ENCODE results near the gene CST7. TPM values are rescaled to one million over a fixed set of nuclear protein-coding genes. Genes with fewer than 3 reads are reported as not detected.
A peak's percentile ranks its signal among the peaks of the same experiment; 100 is the strongest.

CST7 gene
- total RNA-seq, result 1 to 10 TPM in 2 of 4 donors, under 1 TPM in 2; 0.50 to 1.2 (median 0.82) TPM
- polyA plus RNA-seq, result under 1 TPM; 0.13 to 0.55 (median 0.31) TPM
- long read RNA-seq, donor 1, result 0 reads
- long read RNA-seq, donor 2, partial matches to known transcripts, result 0 of 1 reads
- long read RNA-seq, donor 2, other reads (novel, unspliced or antisense), result 0 of 1 reads

DNA sequence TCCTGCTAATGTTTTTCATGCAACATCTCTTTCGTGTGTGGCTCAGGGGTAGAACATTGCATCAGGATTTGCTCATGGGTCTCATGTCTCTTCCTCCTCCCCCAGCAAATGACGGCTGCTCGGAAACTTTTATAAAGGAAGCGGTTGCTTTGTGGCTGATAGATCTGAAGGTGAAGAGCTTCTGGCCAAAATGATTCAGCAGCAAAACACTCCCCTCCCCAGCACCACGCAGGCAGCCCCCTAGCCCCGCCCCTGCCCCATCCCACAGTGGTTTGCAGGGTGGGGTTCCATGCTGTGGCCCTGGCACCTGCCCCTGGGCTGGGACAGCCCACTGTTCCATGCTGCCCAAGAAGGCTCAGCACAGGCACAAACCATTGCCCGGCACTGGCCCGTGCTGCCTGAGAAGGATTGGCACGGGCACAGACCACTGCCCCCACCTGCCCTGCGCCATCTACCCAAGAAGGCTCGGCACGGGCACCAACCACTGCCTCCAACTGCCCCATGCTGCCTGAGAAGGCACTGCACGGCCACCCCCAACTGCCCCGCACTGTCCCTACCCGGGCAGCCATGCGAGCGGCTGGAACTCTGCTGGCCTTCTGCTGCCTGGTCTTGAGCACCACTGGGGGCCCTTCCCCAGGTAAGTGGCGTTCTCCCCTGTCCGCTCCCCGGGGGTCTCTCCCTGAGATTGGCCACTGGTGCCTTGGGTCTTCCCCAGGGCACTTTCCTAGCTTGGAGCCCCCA is at the start of gene CST7:
Gene CST7, plus strand, starts transcription at position 331 of the 741 bp plus-strand sequence. Its CDS starts 237 bp downstream, at position 568.
- Histone ChIP-seq H3K27ac (no peak within 1 kb of the TSS), H3K4me3 (no peak within 1 kb of the TSS), H3K4me1 (no peaks in the 10 kb centered on the region), H3K36me3 (ENCODE audit: insufficient read depth in 1 of 2, low read depth in 1 of 2) (no peaks in the 10 kb centered on the region), H3K27me3 (ENCODE audit: insufficient read depth in 3 of 3, low read length in 2 of 3) (no peaks in the 10 kb centered on the region), H3K9me3 (peaks cover 7% of the 10 kb centered on the region)
- TF ChIP-seq CTCF (IDR thresholded peaks at IDR 0.05), result no peak
- peak in 3 of 4 donors; percentile 13 to 45 (median 23) for ATAC-seq
- peak in 1 of 2 donors; percentile 71 for DNase-seq
- intact Hi-C loops (cut with DNase I), result no loop called here
- 76 to 78% (median 76%) methylated on average over 20 of the region's 20 CpGs for WGBS, 3 donors

- 0 to 92% (median 41%) methylated on average over 1 of the region's 1 CpG for WGBS, 3 donors
- DNase-seq (no peak), ATAC-seq (no peak)
- H3K27me3 ChIP-seq (ENCODE audit: insufficient read depth in 3 of 3, low read length in 2 of 3), result peaks cover 0 to 2% (median 0%) of the 10 kb centered on the region in 3 donors
- no peaks in the 10 kb centered on the region for H3K36me3 ChIP-seq (ENCODE audit: insufficient read depth in 1 of 2, low read depth in 1 of 2)
- peaks cover 14% of the 10 kb centered on the region for H3K9me3 ChIP-seq
- no peaks in the 10 kb centered on the region for H3K4me1 ChIP-seq
- no peak for TF ChIP-seq CTCF (IDR thresholded peaks at IDR 0.05)
- intact Hi-C loops (cut with DNase I), result no loop called here
- H3K27ac ChIP-seq, result no peak overlapping the region
- no peak overlapping the region for H3K4me3 ChIP-seq
Measured at GRCh38 chr20:24906806-24907205, 42.3 kb upstream of the CST7 start.

- H3K9me3 ChIP-seq, result peaks cover 14% of the 10 kb centered on the region
- H3K36me3 ChIP-seq (ENCODE audit: insufficient read depth in 1 of 2, low read depth in 1 of 2), result no peaks in the 10 kb centered on the region
- H3K27me3 ChIP-seq (ENCODE audit: insufficient read depth in 3 of 3, low read length in 2 of 3), result peaks cover 0 to 2% (median 0%) of the 10 kb centered on the region in 3 donors
- WGBS, 3 donors, result 91 to 96% (median 95%) methylated on average over 1 of the region's 1 CpG
- ATAC-seq, result no peak
- H3K27ac ChIP-seq, result no peak overlapping the region
- intact Hi-C loops (cut with DNase I), result no loop called here
- no peak for TF ChIP-seq CTCF (IDR thresholded peaks at IDR 0.05)
- H3K4me3 ChIP-seq, result no peak overlapping the region
- no peaks in the 10 kb centered on the region for H3K4me1 ChIP-seq
- no peak for DNase-seq
Measured at GRCh38 chr20:24908642-24909041, 40.4 kb upstream of the CST7 start.

GRCh38 chr20:24909086-24909780 is 39.8 kb upstream of the CST7 start:
- Histone ChIP-seq H3K27me3 (ENCODE audit: insufficient read depth in 3 of 3, low read length in 2 of 3) (peaks cover 0 to 2% (median 0%) of the 10 kb centered on the region in 3 donors), H3K4me1 (no peaks in the 10 kb centered on the region), H3K4me3 (no peak overlapping the region), H3K27ac (no peak overlapping the region), H3K9me3 (peaks cover 14% of the 10 kb centered on the region), H3K36me3 (ENCODE audit: insufficient read depth in 1 of 2, low read depth in 1 of 2) (no peaks in the 10 kb centered on the region)
- DNase-seq (no peak), ATAC-seq (no peak)
- intact Hi-C loops (cut with DNase I), result no loop called here
- WGBS, 3 donors, result 81 to 88% (median 82%) methylated on average over 9 of the region's 9 CpGs
- TF ChIP-seq CTCF (IDR thresholded peaks at IDR 0.05), result no peak
